HG03066 (cell line): Measurements from ENCODE around the gene UBAC2.
"Not testable (repeated sequence)": the region's sequence is repeated elsewhere in the genome, so short reads cannot be mapped to it uniquely, and the experiment has no call there.

Experiments
- ATAC-seq: cut with Tn5 transposase; IDR thresholded peaks from one replicate; pipeline ENCODE4 v1.9.1; 2021; ENCODE audit warnings: low read depth; ENCODE audit not compliant: unreplicated experiment

Gene UBAC2

DNA sequence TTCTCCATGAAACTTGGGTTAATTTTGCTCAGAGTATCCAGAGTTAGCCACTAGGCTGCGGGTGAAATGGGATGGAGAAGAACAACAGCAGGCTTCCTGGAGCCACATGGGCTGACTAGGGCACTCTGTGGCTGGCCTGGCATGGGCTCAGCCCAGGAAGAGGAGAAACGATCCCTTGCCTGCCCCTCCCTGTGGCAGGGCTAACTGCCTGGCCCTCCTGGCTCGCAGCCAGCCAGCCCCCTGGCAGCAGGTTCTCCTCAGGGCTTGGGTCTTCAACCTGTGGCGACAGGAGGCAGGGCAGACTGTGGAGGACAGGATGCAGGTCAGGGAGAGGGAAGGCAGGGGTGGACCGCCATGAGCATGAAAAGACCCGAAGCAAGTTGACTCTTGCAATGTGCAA lies 185.3 kb downstream of the UBAC2 start:
- no peak for ATAC-seq

DNA sequence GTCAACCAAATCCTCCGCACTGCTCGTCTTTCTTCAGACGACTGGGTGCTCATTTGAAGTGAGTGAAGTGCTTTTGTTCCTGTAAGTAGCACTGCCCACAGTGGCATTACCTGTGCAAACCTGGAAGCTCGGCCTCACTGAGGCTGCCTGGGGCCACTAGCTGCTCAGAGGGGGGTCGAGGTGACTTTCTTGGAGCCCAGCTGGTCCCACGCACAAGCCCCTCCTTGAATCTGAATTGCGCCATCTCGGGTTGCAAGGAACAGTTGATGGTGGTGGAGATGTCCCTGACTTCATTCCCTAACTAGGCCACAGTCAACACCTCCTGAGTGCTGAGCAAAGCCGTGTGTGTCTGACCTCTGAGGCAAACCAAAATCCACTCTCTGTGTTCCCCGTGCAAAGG lies 185.8 kb downstream of the UBAC2 start:
- no peak for ATAC-seq

GRCh38 chr13:99386911-99387788 lies 186.5 kb downstream of the UBAC2 start:
- ATAC-seq = no peak

DNA sequence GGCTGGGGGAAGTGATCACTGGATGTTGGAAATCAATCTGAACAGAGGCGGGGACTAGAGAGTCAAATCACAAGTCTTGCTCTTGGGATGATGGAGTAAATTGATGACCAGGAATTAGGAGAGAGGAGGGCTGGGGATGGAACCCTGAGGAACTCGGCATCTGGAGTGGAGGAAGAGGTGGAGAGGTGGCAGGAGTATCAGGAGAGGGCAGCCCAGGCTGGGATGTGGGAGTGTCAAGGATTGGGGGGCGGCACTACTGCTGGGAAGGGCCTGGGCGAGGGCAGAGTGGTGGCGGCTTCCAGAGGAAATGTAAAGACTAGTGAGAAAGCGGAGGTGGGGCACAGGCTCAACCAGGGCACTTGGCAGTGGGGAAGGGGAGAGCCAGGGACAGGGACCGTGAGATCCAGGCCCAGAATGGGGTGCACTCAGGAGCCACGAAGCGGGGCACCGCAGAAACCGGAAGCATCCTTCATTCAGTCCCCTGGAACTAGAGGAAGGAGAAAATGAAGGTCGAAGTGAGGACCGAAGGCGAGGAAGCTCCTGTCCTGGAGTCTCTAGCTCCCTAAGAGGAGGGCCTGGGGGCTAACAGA lies 187.8 kb downstream of the UBAC2 start:
- ATAC-seq = no peak

DNA sequence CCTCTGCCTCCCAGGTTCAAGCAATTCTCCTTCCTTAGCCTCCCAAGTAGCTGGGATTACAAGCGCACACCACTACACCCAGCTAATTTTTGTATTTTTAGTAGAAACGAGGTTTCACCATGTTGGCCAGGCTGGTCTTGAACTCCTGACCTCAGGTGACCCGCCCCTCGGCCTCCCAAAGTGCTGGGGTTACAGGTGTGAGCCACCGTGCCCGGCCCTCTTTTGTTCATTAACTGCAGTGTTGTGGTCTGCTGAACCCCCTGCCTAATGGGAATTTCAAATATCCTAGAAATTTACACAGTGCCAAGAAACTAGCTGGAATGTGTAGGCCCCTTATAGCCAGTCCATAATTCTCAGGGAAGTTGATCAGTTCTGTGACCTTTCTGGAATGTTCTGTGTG lies 188.4 kb downstream of the UBAC2 start:
- not testable (repeated sequence) for ATAC-seq

GRCh38 chr13:99389520-99390304 lies 189.1 kb downstream of the UBAC2 start:
- no peak for ATAC-seq

DNA sequence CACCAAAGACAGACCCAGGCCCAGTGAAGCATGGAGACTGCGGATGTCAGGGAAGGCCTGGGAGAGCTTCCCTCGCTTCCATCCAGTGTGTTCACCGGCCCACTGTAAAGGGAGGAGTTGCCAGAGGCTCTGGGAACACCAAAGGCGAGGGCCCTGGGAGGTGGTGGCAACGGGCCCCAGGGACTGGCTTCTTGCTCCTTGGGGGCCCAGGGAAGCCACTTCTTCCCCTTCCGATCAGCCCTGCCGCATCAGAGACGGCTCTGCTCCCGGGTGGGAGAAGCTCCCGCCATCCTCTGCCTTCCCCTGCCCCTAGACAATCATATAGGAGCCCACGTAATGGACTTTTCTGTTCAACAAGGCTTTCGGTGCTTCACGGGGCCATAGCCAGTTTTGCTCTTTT lies 189.9 kb downstream of the UBAC2 start:
- ATAC-seq = no peak

DNA sequence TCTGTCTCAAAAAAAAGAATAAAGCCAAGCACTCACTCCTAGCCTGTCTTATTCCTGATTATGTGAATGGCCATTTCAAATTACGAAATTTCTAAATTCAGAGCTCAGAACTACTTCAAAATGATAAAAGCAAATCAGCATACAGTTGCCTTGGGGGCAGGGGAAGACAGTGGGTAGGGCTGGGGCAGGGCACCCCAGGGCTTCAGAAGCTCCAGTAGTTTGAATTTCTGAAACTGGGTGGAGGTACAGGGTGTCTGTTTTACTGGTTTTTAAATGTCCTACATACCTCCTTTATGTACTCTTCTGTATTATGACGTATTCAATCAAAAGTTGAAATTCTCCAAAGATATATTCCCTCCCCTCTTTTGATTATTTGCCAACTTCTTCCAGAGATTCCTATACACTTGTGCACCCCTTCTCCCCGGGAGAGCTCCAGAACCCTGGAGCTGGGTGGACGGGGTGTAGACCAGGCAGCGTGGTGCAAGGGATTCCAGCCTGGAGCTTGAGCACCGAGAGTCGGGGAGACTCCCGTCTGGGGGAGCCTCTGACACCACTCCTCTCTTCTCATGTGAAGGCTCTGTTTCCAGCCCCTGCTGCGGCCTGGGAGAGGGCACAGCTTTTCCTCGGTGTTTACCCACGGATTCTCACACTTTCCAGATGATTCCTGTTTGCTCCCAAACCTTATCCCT lies 191.3 kb downstream of the UBAC2 start:
- no peak for ATAC-seq

DNA sequence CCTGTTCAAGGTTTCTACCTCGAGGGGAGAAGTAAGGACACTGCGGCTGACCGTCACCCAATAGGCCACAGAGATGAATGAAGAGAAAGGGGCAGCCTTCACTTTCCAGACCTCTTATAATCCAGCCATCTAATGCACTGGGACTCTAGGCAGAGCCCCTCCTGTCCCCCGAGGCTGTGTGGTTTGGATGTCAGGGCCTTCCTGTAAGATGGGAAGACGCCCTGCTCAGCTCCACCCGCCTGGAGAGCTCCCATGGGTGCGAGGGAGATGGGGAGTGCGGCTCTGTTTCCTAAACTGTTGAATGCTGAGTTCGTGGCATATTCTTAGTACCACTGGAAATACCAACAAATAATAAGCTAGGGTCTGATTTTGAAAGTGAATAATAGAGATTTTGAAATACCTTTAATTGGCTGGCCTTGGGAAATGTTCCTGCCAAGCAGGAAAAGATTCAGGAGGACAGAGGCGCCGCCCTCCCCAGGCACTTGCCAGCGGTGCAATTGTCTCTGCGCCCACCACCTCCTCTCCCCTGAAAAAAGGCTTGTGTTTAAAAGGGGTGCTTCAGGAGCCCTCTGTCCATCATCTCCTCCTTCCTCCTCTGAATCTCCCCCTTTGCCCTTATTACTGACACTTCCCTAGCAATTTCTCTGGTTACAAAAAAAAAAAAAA lies 191.9 kb downstream of the UBAC2 start:
- ATAC-seq = no peak

DNA sequence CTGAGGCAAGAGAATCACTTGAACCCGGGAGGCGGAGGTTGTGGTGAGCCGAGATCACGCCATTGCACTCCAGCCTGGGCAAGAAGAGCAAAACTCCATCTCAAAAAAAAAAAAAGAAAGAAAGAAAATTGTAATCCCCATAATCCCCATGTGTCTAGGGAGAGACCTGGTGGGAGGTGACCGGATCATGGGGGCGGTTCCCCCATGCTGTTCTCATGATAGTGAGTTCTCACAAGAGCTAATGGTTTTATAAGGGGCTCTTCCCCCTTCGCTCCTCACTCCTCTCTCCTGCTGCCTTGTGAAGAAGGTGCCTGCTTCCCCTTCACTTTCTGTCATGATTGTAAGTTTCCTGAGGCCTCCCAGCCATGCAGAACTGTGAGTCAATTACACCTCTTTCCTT lies 192.7 kb downstream of the UBAC2 start:
- not testable (repeated sequence) for ATAC-seq

DNA sequence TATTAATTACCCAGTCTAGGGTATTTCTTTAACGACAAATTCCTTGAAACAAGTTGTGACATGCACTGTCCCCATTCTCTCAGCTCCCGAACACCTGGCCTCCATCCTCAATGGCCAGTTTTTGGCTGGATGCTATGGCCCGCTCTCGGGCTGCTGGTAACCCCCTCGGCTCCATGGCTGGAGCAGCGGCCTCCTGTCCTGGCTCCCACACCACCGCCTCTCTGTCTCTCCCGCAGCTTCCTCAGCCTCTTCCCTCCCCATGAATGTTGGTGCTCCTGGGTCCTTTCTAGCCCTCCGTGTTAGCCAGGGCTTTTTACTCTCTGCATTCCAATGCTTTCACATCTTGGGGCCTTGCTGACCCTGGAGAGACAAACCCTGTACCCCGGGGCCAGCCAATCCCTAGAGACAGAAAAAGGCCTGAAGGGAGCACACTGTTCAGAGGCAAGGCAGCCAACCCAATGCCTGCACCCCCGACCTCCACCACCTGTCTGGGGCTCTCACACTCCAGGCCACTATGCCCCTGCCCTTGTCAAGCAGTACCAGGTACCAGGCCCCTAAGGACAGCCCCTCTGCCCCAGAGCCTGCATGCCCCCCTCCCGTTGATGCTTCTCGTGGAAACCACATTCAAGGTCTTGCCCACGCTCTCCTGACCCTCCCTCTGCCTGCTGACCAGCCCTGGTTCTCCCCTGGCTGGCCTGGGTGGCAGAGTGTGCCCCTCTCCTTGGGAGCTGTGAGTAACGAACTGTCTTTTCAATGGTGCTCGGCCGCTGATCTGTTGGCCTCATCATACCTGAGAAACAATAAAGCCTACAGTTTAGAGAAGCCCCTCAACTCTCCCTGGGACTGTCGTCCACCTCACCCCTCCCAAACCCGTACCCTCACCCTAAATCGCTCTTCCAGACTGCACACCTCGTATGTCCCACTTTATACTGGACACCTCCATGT lies 193.4 kb downstream of the UBAC2 start:
- ATAC-seq = no peak

- ATAC-seq = no peak
These were observed 194.8 kb downstream of the UBAC2 start for GRCh38 chr13:99395436-99395835.

GRCh38 chr13:99396446-99396845 lies 195.8 kb downstream of the UBAC2 start:
- no peak for ATAC-seq

GRCh38 chr13:99398071-99398470 lies 197.4 kb downstream of the UBAC2 start:
- no peak for ATAC-seq

GRCh38 chr13:99398916-99399622 lies 198.4 kb downstream of the UBAC2 start:
- no peak for ATAC-seq

GRCh38 chr13:99399623-99399974 lies 198.9 kb downstream of the UBAC2 start:
- no peak for ATAC-seq

GRCh38 chr13:99403458-99403971 lies 202.9 kb downstream of the UBAC2 start:
- no peak for ATAC-seq

- no peak for ATAC-seq
These were observed 203.5 kb downstream of the UBAC2 start for GRCh38 chr13:99404005-99404755.
